Fibroblast of mammary gland (primary cell): Measurements from ENCODE around the gene TRAP1.

Experiments
- DNase-seq: peaks from one replicate; pipeline ENCODE4 v3.0.0-alpha.2; 2010; ENCODE audit warnings: low read depth
- H3K4me3 ChIP-seq: 2 replicates; pipeline ENCODE4 v1.5.1; 2011; ENCODE audit warnings: low read depth, mild to moderate bottlenecking, low read length, moderate library complexity; ENCODE audit not compliant: control insufficient read depth
- CTCF ChIP-seq: conservative IDR thresholded peaks from 2 replicates; pipeline ENCODE4 v1.5.1; 2011; ENCODE audit warnings: low read depth, low read length, inconsistent platforms; ENCODE audit not compliant: control insufficient read depth, insufficient read depth

TRAP1 gene

GRCh38 chr16:3690980-3691720 lies 26.2 kb downstream of the TRAP1 start:
- peak overlapping the region; percentile 37 for H3K4me3 ChIP-seq
- peak; percentile 4 for TF ChIP-seq CTCF
- peak; percentile 64 for DNase-seq

- peak; percentile 95 for DNase-seq
- peak; percentile 91 for TF ChIP-seq CTCF
- H3K4me3 ChIP-seq: peak overlapping the region; percentile 37
These were observed 26.8 kb downstream of the TRAP1 start for GRCh38 chr16:3690470-3690928.

- TF ChIP-seq CTCF: no peak
These were observed 27.6 kb downstream of the TRAP1 start for GRCh38 chr16:3689731-3690130.

GRCh38 chr16:3687792-3688191 lies 29.5 kb downstream of the TRAP1 start:
- no peak for TF ChIP-seq CTCF
- no peak overlapping the region for H3K4me3 ChIP-seq
- DNase-seq: no peak

More at GRCh38 chr16:3689731-3690130, 27.6 kb downstream of the TRAP1 start:
- no peak for DNase-seq
- H3K4me3 ChIP-seq: no peak overlapping the region

- no peak for DNase-seq
- no peak overlapping the region for H3K4me3 ChIP-seq
- TF ChIP-seq CTCF: no peak
These were observed 30.3 kb downstream of the TRAP1 start for GRCh38 chr16:3687021-3687420.

GRCh38 chr16:3681206-3681605 lies 36.1 kb downstream of the TRAP1 start:
- TF ChIP-seq CTCF: no peak
- no peak for DNase-seq
- no peak overlapping the region for H3K4me3 ChIP-seq
